ENCODE data around the gene SP140L.
"Not testable (repeated sequence)": the region's sequence is repeated elsewhere in the genome, so short reads cannot be mapped to it uniquely, and the experiment has no call there.

SP140L gene

GRCh38 chr2:230326453-230327417, at the start of gene SP140L:
SP140L (plus strand) TSS chr2:230327193; CDS start chr2:230327270, 77 bp downstream.
- peak; percentile 69 for DNase-seq (ENCODE audit: low read depth)

DNA sequence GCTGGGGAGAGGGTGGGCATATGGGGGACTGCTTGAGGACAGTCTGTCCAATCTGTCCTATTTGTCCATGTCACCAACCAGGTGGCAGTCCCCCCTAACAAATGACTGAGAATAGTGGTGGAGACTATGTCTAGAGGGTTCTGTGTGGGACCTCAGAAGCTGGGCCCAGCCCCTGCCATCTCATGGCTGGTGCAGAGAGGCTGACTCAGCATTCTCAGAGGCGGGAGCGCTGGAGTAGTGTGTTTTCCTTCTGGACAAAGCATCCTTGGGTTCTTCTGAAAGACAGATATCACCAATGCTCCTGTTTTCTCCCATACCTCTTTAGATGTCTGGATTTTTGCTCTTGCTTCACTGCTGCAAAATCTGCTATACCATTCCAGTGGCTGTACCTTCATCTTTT, 44.1 kb upstream of the SP140L start:
- no peak for DNase-seq (ENCODE audit: low read depth)

GRCh38 chr2:230286048-230286447, 40.9 kb upstream of the SP140L start:
- DNase-seq (ENCODE audit: low read depth), result no peak

- DNase-seq (ENCODE audit: low read depth), result not testable (repeated sequence)
Measured at GRCh38 chr2:230289311-230289710, 37.7 kb upstream of the SP140L start.

- no peak for DNase-seq (ENCODE audit: low read depth)
Measured at GRCh38 chr2:230295192-230295591, 31.8 kb upstream of the SP140L start.

DNA sequence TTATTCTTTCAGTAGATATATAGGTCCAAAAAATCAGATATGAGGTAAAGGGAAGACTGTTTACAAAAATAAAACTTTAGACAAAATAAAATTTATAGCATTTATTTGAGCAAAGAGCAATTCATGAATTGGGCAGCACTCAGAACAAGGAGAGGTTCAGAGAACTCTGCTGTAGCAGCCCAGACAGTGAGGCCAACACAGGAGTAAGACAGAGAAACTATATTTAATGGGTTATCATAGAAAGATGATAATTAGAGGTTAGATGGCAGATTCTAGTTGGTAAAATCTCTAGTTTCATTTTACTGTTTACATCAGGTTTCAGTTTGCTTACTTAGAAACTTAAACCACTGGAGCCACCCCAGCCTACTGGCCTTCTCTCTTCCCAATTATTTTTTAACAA, 30.1 kb upstream of the SP140L start:
- DNase-seq (ENCODE audit: low read depth), result no peak

- DNase-seq (ENCODE audit: low read depth), result no peak
Measured at GRCh38 chr2:230299618-230300017, 27.4 kb upstream of the SP140L start.

- DNase-seq (ENCODE audit: low read depth), result no peak
Measured at GRCh38 chr2:230305416-230306275, 21.3 kb upstream of the SP140L start.

DNA sequence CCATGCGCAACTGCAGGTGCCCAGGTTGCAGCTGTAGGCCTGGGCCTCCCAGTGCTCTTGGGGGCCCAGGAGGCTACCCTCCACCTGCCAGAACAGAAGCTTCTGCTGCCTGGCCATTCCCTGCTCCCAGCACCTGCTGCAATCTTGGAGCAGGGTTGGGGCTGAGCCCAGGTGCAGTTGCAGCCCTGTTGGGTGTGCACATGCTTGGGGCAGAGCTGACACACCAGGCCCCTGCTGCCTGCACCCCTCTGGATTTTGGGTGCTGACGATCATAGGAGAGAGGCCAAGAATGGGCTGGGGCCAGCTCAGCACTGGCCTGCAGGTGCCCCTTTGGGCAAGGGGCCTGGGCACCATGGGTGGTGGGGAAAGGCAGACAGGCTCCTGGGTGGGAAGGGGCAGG, 20.5 kb upstream of the SP140L start:
- DNase-seq (ENCODE audit: low read depth), result no peak

- DNase-seq (ENCODE audit: low read depth), result no peak
Measured at GRCh38 chr2:230307485-230307884, 19.5 kb upstream of the SP140L start.

- DNase-seq (ENCODE audit: low read depth), result no peak
Measured at GRCh38 chr2:230308402-230309000, 18.5 kb upstream of the SP140L start.

GRCh38 chr2:230310792-230311191, 16.2 kb upstream of the SP140L start:
- DNase-seq (ENCODE audit: low read depth), result not testable (repeated sequence)

DNA sequence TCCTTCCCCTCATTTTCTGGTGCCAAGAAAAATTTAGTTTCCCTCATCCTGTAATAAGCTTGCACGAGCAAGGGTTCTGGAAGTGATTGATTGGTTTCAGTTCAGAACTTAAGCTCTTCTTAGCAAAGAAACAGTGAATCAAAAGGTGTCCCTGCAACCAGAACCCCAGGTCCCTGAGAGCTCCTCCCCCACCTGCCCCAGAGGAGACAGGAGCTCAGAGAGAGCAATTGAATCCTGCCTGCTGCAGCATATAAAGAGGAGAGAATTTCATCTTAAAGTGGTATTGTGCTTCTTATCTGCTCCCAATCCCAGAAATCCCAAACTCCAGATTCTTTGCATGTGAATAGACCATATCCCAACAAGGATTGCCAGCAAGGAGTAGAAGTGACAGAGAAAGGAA, 15.4 kb upstream of the SP140L start:
- not testable (repeated sequence) for DNase-seq (ENCODE audit: low read depth)

DNA sequence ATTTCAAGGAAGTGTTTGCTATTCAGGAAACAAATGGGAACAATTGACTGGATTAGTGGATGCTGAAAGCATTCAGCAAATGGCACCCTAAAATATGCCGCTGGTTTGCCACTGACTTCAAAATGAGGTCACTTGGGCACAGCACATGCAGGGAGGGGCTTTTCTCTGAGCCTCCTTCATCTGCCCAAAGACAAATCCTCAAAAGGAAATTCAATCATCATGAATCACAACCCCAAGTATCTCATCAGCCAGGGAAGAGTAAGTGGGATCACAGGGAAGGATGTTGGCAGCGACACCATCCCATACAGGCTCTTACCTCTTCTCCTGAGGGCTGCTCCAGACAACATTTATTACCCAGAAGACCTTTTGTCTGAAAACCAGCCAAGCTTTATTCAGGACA, 14.4 kb upstream of the SP140L start:
- DNase-seq (ENCODE audit: low read depth), result peak; percentile 81

GRCh38 chr2:230317366-230317765, 9.6 kb upstream of the SP140L start:
- no peak for DNase-seq (ENCODE audit: low read depth)

- DNase-seq (ENCODE audit: low read depth), result no peak
Measured at GRCh38 chr2:230318190-230319121, 8.5 kb upstream of the SP140L start.

DNA sequence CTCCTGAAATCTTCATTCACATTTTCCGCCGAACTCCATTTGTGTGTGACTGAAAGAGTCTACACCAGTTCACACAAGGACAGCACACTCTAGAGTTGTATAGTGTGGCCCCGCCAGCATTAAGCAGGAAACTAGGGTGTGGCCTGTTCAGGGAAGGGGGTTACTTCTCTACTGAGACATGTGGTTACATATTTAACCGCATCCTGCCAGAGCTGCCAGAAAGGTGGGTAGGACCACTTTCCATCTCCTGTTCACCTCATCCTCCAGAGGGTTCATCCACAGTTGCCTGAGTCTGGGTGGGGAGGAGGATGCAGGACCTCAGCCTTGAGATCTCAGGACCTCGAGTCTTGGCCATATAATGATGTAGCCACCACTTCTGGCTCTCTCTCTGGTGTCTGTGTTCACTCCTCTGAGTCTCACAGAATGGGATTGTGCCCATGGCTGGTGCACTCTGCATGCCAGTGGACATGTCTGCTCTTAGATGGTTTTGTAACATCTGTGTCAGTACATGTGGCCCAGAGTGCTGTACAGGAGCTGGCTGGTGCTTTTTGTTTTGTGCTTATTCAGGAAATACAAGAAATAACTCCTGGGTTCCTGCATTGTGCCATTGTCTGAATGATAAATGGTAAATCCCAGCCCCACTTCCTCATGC, 7.7 kb upstream of the SP140L start:
- DNase-seq (ENCODE audit: low read depth), result no peak

DNA sequence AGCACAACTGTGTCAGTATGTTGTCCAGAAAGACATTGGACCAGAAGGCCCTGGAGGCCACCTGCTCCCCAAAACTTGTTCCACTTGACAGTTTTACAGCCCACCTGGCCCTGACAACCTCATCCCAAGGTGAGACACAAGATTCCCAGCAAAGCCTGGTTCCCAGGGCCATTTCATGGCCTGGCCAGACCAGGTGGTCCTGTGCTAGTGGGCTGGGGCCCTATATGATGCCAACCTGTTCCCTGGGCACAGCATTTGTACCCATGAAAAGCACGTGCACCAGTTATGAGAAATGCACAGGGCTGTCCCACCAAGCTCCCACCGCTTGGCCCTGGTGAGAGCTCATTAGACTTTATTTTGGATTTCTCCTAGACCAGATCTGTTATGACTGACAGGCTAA, 6.0 kb upstream of the SP140L start:
- no peak for DNase-seq (ENCODE audit: low read depth)

- DNase-seq (ENCODE audit: low read depth), result no peak
Measured at GRCh38 chr2:230322561-230323384, 4.2 kb upstream of the SP140L start.

Data from HS-5 (cell line).